ENCODE data around the gene MPC2. TPM values are rescaled to one million over a fixed set of nuclear protein-coding genes. Genes with fewer than 3 reads are reported as not detected.

The MPC2 gene
- polyA plus RNA-seq, 1 donor (not counting 4 experiments of a cell fraction or from before 2014, with no cell fraction given) = 61.6 TPM

GRCh38 chr1:167905671-167906070 lies 31.2 kb downstream of the MPC2 start:
- Histone ChIP-seq H3K79me2 (ENCODE audit: control insufficient read depth, insufficient read depth, low read length) (no peaks in the 10 kb centered on the region), H3K9me3 (ENCODE audit: control insufficient read depth, low read depth, low read length) (peaks cover 2% of the 10 kb centered on the region), H3K4me1 (ENCODE audit: control insufficient read depth, extremely low read depth, insufficient read depth, low read length) (peaks cover 2% of the 10 kb centered on the region), H3K9me1 (ENCODE audit: control insufficient read depth, extremely low read depth, insufficient read depth, low read length) (no peaks in the 10 kb centered on the region), H2AFZ (ENCODE audit: control insufficient read depth, low read length) (no peak overlapping the region), H3K27ac (ENCODE audit: control insufficient read depth, insufficient read depth, low read length) (no peak overlapping the region), H3K36me3 (ENCODE audit: control insufficient read depth in 2 of 2, extremely low read depth in 1 of 2, insufficient read depth in 2 of 2, low read length in 2 of 2) (no peaks in the 10 kb centered on the region), H3K4me3 (ENCODE audit: control insufficient read depth in 2 of 3, extremely low read depth in 1 of 3, insufficient read depth in 2 of 3, low read depth in 1 of 3, low read length in 3 of 3) (no peak overlapping the region), H3K9ac (ENCODE audit: control insufficient read depth, extremely low read depth, insufficient read depth, low read length) (no peak overlapping the region), H3K27me3 (ENCODE audit: control insufficient read depth, extremely low read depth, insufficient read depth, low read length) (no peaks in the 10 kb centered on the region), H3K4me2 (ENCODE audit: control insufficient read depth, extremely low read depth, insufficient read depth, low read depth, low read length) (no peak overlapping the region), H4K20me1 (ENCODE audit: control insufficient read depth, extremely low read depth, insufficient read depth, low read length) (no peaks in the 10 kb centered on the region)
- dilution Hi-C loops (cut with MboI; ENCODE audit: extremely low pct_ligation_motif_present, low sequenced_read_pairs) = no loop called here
- FAIRE-seq (no peak), DNase-seq (ENCODE audit: low read depth, low spot score) (no peak)
- TF ChIP-seq, protein P1, sequence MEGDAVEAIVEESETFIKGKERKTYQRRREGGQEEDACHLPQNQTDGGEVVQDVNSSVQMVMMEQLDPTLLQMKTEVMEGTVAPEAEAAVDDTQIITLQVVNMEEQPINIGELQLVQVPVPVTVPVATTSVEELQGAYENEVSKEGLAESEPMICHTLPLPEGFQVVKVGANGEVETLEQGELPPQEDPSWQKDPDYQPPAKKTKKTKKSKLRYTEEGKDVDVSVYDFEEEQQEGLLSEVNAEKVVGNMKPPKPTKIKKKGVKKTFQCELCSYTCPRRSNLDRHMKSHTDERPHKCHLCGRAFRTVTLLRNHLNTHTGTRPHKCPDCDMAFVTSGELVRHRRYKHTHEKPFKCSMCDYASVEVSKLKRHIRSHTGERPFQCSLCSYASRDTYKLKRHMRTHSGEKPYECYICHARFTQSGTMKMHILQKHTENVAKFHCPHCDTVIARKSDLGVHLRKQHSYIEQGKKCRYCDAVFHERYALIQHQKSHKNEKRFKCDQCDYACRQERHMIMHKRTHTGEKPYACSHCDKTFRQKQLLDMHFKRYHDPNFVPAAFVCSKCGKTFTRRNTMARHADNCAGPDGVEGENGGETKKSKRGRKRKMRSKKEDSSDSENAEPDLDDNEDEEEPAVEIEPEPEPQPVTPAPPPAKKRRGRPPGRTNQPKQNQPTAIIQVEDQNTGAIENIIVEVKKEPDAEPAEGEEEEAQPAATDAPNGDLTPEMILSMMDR (optimal IDR thresholded peaks at IDR 0.05 in 1 of 3, IDR thresholded peaks at IDR 0.05 in 1 of 3, conservative IDR thresholded peaks at IDR 0.05 in 1 of 3; ENCODE audit: extremely low read depth in 1 of 3, insufficient read depth in 2 of 3, low read length in 3 of 3) = no peak
- TF ChIP-seq EZH2 (IDR thresholded peaks at IDR 0.05; ENCODE audit: low read length) = no peak

GRCh38 chr1:167905182-167905581 lies 31.7 kb downstream of the MPC2 start:
- Histone ChIP-seq H3K27me3 (ENCODE audit: control insufficient read depth, extremely low read depth, insufficient read depth, low read length) (no peaks in the 10 kb centered on the region), H3K79me2 (ENCODE audit: control insufficient read depth, insufficient read depth, low read length) (no peaks in the 10 kb centered on the region), H3K27ac (ENCODE audit: control insufficient read depth, insufficient read depth, low read length) (no peak overlapping the region), H3K4me2 (ENCODE audit: control insufficient read depth, extremely low read depth, insufficient read depth, low read depth, low read length) (no peak overlapping the region), H3K9me3 (ENCODE audit: control insufficient read depth, low read depth, low read length) (peaks cover 2% of the 10 kb centered on the region), H4K20me1 (ENCODE audit: control insufficient read depth, extremely low read depth, insufficient read depth, low read length) (no peaks in the 10 kb centered on the region), H3K4me1 (ENCODE audit: control insufficient read depth, extremely low read depth, insufficient read depth, low read length) (no peaks in the 10 kb centered on the region), H3K4me3 (ENCODE audit: control insufficient read depth in 2 of 3, extremely low read depth in 1 of 3, insufficient read depth in 2 of 3, low read depth in 1 of 3, low read length in 3 of 3) (no peak overlapping the region), H3K36me3 (ENCODE audit: control insufficient read depth in 2 of 2, extremely low read depth in 1 of 2, insufficient read depth in 2 of 2, low read length in 2 of 2) (no peaks in the 10 kb centered on the region), H3K9ac (ENCODE audit: control insufficient read depth, extremely low read depth, insufficient read depth, low read length) (no peak overlapping the region), H2AFZ (ENCODE audit: control insufficient read depth, low read length) (no peak overlapping the region), H3K9me1 (ENCODE audit: control insufficient read depth, extremely low read depth, insufficient read depth, low read length) (no peaks in the 10 kb centered on the region)
- DNase-seq (ENCODE audit: low read depth, low spot score) = no peak
- no peak for FAIRE-seq
- no peak for TF ChIP-seq EZH2 (IDR thresholded peaks at IDR 0.05; ENCODE audit: low read length)
- TF ChIP-seq, protein P1 (optimal IDR thresholded peaks at IDR 0.05 in 1 of 3, IDR thresholded peaks at IDR 0.05 in 1 of 3, conservative IDR thresholded peaks at IDR 0.05 in 1 of 3; ENCODE audit: extremely low read depth in 1 of 3, insufficient read depth in 2 of 3, low read length in 3 of 3) = no peak
- dilution Hi-C loops (cut with MboI; ENCODE audit: extremely low pct_ligation_motif_present, low sequenced_read_pairs) = no loop called here
